Epithelial cell of proximal tubule (primary cell): ENCODE results near the gene POLDIP3. TPM values are rescaled to one million over a fixed set of nuclear protein-coding genes. Genes with fewer than 3 reads are reported as not detected.

Experiments used
- DNase-seq: peaks from one replicate; pipeline ENCODE4 v3.0.0-alpha.2; 2011; ENCODE audit warnings: low read depth
- H3K4me3 ChIP-seq: 2 replicates; pipeline ENCODE4 v1.5.1; 2011; ENCODE audit warnings: low read depth, mild to moderate bottlenecking, low read length
- total RNA-seq: library from RNA; depleted of rRNA; stranded (reverse); fragments of >200 nt; gene quantifications from 2 replicates; pipeline ENCODE4 v1.2.3, GENCODE V29; 2015
- TF ChIP-seq, protein P1 (sequence below): conservative IDR thresholded peaks from 2 replicates; pipeline ENCODE4 v1.5.1; 2012; ENCODE audit warnings: low read depth, mild to moderate bottlenecking, low read length

POLDIP3 gene
- total RNA-seq, 1 donor from 2014 or later = 35.0 TPM

GRCh38 chr22:42623756-42624441 lies 9.2 kb upstream of the POLDIP3 start:
- no peak overlapping the region for H3K4me3 ChIP-seq
- no peak for DNase-seq
- TF ChIP-seq, protein P1, sequence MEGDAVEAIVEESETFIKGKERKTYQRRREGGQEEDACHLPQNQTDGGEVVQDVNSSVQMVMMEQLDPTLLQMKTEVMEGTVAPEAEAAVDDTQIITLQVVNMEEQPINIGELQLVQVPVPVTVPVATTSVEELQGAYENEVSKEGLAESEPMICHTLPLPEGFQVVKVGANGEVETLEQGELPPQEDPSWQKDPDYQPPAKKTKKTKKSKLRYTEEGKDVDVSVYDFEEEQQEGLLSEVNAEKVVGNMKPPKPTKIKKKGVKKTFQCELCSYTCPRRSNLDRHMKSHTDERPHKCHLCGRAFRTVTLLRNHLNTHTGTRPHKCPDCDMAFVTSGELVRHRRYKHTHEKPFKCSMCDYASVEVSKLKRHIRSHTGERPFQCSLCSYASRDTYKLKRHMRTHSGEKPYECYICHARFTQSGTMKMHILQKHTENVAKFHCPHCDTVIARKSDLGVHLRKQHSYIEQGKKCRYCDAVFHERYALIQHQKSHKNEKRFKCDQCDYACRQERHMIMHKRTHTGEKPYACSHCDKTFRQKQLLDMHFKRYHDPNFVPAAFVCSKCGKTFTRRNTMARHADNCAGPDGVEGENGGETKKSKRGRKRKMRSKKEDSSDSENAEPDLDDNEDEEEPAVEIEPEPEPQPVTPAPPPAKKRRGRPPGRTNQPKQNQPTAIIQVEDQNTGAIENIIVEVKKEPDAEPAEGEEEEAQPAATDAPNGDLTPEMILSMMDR = no peak

DNA sequence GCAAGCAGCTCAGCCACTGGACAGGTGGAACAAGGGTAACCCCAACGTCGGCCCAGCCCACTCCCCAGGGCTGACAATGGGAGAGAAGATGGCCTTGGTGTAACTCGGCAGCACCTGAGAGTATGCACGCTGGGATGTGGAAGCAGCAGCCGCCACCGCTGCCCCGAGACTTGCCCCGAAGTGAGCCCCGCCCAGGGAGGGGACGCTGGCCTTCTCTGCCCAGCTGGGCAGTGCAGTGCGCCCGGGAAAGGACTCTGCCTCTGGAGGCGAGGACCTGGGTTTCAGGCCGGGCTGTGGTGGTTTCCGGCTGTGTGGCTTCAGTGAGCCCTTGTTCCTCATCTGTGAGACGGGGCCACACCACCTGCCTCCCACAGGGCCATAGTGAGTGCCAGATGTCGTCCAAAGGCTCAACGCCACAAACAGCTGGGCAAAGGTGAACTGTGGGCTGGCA lies 8.6 kb upstream of the POLDIP3 start:
- no peak overlapping the region for H3K4me3 ChIP-seq
- TF ChIP-seq, protein P1 = no peak
- no peak for DNase-seq

DNA sequence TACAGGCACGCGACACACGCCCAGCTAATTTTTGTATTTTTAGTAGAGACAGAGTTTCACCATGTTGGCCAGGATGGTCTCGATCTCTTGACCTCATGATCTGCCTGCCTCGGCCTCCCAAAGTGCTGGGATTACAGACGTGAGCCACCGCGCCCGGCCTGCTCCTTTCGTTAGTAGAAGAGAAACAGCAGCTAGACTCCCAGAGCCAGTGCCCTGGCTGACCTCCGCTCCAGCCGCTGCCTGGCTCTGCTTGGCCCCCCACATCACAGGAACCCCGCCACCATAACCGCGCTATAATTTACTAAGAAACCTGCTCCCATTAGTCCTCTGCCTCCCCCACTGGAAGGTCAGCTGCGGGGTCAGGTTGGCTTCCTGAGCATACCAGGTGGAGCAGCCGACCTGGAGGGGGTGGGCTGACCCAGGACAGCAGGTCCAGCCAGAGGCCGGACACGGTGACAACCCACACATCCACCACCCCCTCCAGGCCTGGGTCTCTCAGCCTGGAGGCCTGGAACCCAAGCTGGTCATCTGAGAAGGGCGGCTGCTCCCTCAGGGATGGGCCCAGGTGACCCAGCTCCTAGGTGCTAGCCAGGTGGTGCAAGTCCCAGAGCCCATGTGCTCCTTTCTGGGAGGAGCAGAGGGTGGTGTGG lies 7.5 kb upstream of the POLDIP3 start:
- TF ChIP-seq, protein P1 = no peak
- H3K4me3 ChIP-seq = no peak overlapping the region
- no peak for DNase-seq

DNA sequence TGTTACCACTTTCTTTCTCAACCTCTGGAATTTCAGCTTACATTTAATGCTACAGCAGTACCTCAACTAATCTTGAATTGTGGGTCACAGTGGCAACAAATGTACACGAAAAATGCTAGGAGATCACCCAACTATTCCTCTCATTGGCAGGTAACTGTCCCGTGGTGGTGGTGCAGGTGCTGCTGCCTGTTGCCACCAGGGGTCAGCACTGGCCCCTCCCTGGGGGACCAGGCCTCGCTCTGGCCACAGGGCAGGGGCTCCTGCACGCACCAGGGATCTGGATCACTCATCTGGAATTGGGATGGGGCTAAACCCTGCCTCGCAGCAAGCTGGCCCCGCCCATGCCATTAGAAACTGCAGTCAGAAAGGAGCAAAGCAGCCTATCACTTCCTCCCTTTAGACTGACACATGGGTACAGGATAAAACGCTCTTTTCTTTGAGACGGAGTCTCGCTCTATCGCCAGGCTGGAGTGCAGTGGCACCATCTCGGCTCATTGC lies 6.9 kb upstream of the POLDIP3 start:
- TF ChIP-seq, protein P1 = peak; percentile 94
- DNase-seq = no peak
- H3K4me3 ChIP-seq = no peak overlapping the region

- DNase-seq = no peak
- H3K4me3 ChIP-seq = no peak overlapping the region
- TF ChIP-seq, protein P1 = no peak
Observed at GRCh38 chr22:42620084-42620483, 5.4 kb upstream of the POLDIP3 start.

GRCh38 chr22:42619261-42620063 lies 4.8 kb upstream of the POLDIP3 start:
- no peak for DNase-seq
- TF ChIP-seq, protein P1 = no peak
- no peak overlapping the region for H3K4me3 ChIP-seq
